IPS-20b (cell line): Measurements from ENCODE around the gene LCN6.

Source experiments
- H3K27ac ChIP-seq: one replicate; pipeline ENCODE4 v1.5.1; 2013; ENCODE audit warnings: low read length
- H3K27me3 ChIP-seq: 2 replicates; pipeline ENCODE4 v1.6.1; 2013; ENCODE audit warnings: mild to moderate bottlenecking, low read length, inconsistent platforms; ENCODE audit not compliant: insufficient read depth
- H3K36me3 ChIP-seq: 2 replicates; pipeline ENCODE4 v1.6.1; 2013; ENCODE audit warnings: low read depth, mild to moderate bottlenecking, inconsistent platforms, low read length, moderate library complexity; ENCODE audit not compliant: insufficient read depth
- H3K4me1 ChIP-seq: 2 replicates; pipeline ENCODE4 v1.6.1; 2013; ENCODE audit warnings: mild to moderate bottlenecking, control low read depth, inconsistent platforms, low read length, moderate library complexity; ENCODE audit not compliant: insufficient read depth
- H3K4me3 ChIP-seq: 2 replicates; pipeline ENCODE4 v1.5.1; 2013; ENCODE audit warnings: mild to moderate bottlenecking, low read length, inconsistent platforms
- H3K9ac ChIP-seq: 2 replicates; pipeline ENCODE4 v1.6.1; 2013; ENCODE audit warnings: low read depth, mild to moderate bottlenecking, inconsistent platforms, low read length, moderate library complexity
- H3K9me3 ChIP-seq: 2 replicates; pipeline ENCODE4 v1.6.1; 2013; ENCODE audit warnings: mild to moderate bottlenecking, low read depth, low read length, inconsistent platforms; ENCODE audit not compliant: insufficient read depth

LCN6 gene

GRCh38 chr9:136746155-136746490 lies 2.2 kb downstream of the LCN6 start:
- Histone ChIP-seq H3K4me3 (no peak overlapping the region), H3K27ac (no peak overlapping the region), H3K27me3 (no peaks in the 10 kb centered on the region), H3K36me3 (no peaks in the 10 kb centered on the region), H3K9ac (no peak overlapping the region), H3K4me1 (no peaks in the 10 kb centered on the region), H3K9me3 (no peaks in the 10 kb centered on the region)

- H3K27ac ChIP-seq = no peak overlapping the region
- no peaks in the 10 kb centered on the region for H3K27me3 ChIP-seq
- no peaks in the 10 kb centered on the region for H3K36me3 ChIP-seq
- H3K9ac ChIP-seq = no peak overlapping the region
- H3K9me3 ChIP-seq = no peaks in the 10 kb centered on the region
- H3K4me3 ChIP-seq = no peak overlapping the region
- no peaks in the 10 kb centered on the region for H3K4me1 ChIP-seq
These were observed 2.8 kb downstream of the LCN6 start for GRCh38 chr9:136745389-136746154.

DNA sequence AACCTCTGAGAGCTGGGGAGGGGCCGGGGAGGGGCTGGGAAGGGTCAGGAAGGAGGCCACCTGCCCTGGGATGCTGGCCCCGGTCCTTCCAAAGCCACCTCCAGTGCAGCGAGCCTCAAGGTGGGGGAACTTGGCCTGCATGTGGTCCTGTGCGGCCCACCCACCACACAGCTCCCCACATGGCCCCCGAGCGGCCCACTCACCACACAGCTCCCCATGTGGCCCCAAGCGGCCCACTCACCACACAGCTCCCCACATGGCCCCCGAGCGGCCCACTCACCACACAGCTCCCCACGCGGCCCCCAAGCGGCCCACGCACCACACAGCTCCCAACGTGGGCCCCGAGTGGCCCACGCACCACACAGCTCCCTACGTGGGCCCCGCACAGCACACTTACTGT lies 3.6 kb downstream of the LCN6 start:
- Histone ChIP-seq H3K27me3 (no peaks in the 10 kb centered on the region), H3K4me3 (no peak overlapping the region), H3K9ac (no peak overlapping the region), H3K36me3 (no peaks in the 10 kb centered on the region), H3K4me1 (no peaks in the 10 kb centered on the region), H3K9me3 (no peaks in the 10 kb centered on the region), H3K27ac (no peak overlapping the region)

DNA sequence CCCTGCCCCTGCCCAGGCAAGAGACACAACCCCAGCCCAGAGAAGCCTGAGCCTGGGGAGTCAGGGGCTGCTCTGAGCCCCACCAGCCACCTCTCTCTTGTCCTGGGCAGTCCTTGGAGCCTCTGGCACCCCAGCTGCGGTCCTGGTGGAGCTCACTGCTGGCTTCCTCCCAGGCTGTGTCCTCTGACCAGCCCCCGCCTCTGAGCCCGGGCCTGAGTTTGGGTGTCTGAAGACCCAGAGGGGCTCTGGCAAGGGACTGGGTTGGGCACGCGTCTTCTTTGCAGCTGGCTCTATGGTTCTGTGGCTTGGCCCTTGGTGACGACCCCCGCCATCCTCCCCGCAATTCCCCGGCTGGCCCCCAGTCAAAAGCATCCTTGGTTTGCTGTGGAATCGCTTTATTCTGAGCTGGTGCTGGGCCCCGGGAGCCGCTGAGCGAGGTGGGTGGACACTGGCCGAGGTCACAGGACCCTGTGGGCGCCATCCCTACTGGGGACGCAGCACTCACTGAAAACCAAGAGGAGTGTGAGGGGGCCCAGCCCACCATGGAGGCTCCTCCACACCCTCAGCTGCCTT lies 4.6 kb downstream of the LCN6 start:
- Histone ChIP-seq H3K4me3 (no peak overlapping the region), H3K27me3 (no peaks in the 10 kb centered on the region), H3K27ac (no peak overlapping the region), H3K4me1 (no peaks in the 10 kb centered on the region), H3K9ac (no peak overlapping the region), H3K9me3 (no peaks in the 10 kb centered on the region), H3K36me3 (no peaks in the 10 kb centered on the region)

DNA sequence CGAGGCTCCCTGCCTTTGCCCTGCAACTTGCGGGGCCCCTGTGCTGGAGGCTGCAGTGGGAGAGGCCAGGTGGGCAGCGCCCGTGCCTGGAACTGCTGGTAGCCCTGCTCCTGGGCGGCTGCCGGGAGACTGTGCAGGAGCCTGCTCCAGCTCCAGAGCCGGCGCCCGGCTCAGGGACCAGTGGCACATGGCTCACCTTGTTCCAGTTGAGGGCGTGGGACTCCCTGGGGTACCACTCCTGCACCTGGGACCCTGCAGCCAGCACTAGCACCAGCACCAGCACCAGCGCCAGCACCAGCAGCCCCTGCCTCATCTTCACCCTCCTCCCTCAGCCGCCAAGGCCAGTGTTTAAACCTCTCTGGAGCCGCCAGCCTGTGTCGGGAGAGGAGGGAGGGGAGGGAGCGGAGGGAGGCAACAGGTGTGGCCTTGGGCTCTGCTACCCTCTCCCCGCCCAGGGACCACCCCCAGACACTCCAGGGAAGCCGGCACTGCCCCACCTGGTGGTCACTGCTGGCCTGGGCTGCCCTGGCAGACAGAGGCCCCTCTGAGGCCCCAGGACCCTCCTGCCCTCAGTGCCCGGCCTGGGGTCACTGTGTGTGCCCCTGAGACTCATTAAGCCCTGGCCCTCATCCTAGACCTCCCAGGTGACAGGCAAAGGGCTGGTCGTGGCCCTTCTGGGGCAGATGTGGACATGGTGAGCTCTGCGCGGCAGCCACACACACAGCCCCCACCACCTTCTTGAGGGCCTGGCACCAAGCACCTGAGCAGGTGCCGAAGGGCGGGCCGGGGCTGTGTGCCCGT lies 5.5 kb downstream of the LCN6 start, which contains the start of gene LCN10:
TSS of gene LCN10 (minus strand) at position 350 of the 801 bp plus-strand sequence. CDS start at position 313, 37 bp downstream.
- H3K27ac ChIP-seq = no peak within 1 kb of the TSS
- no peaks in the 10 kb centered on the region for H3K27me3 ChIP-seq
- H3K4me3 ChIP-seq = no peak within 1 kb of the TSS

GRCh38 chr9:136741883-136742571 lies 6.3 kb downstream of the LCN6 start:
- no peak overlapping the region for H3K27ac ChIP-seq
- no peaks in the 10 kb centered on the region for H3K27me3 ChIP-seq
- no peaks in the 10 kb centered on the region for H3K9me3 ChIP-seq
- H3K4me3 ChIP-seq = no peak overlapping the region
- no peaks in the 10 kb centered on the region for H3K4me1 ChIP-seq
- no peaks in the 10 kb centered on the region for H3K36me3 ChIP-seq
- no peak overlapping the region for H3K9ac ChIP-seq

More for the DNA sequence above, 5.5 kb downstream of the LCN6 start, which contains the start of gene LCN10:
- H3K36me3 ChIP-seq = no peaks in the 10 kb centered on the region
- no peak within 1 kb of the TSS for H3K9ac ChIP-seq
- H3K4me1 ChIP-seq = no peaks in the 10 kb centered on the region
- H3K9me3 ChIP-seq = no peaks in the 10 kb centered on the region

DNA sequence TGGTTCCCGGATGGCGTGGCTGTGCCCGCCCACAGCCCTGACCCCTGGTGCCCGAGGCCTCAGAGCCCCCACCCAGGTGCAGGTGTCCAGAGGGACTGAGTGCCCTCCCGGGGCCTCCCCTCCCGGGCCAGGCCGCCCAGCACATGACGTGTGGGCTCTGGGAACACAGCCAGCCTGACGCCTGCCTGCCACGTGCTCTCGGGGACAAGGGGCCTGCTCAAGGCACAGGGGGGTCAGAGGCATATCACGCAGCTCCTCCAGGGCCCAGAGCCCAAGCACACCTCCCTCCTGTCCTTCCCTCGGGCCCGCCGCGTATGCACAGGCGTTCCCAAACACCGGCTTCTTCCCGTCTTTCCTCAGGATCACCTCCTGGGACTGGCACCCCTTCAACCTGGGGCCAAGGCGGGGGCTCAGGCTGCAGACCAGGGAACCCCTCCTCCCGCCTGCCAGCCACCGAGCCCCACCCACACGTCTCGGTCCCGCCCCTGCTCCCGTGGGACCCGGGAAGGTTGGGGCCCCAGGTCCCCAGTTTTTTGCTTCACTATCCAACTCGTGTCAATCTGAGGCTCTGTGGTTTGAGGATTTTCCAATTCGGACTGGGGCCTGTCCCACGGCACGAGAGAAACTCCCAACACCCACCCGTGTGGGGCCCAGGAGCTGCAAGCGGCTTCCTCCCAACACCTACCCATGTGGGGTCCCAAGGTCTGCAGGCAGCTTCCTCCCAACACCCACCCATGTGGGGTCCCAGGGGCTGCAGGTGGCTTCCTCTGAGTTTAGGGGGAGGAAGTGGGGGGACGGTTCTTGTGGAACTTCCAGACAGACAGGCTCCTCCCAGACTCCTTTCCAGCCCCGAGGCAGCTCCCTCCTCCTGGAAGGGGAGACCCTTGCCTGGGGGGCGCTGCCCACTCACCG lies 7.1 kb downstream of the LCN6 start:
- Histone ChIP-seq H3K27ac (no peak overlapping the region), H3K4me1 (no peaks in the 10 kb centered on the region), H3K9me3 (no peaks in the 10 kb centered on the region), H3K9ac (no peak overlapping the region), H3K27me3 (no peaks in the 10 kb centered on the region), H3K4me3 (no peak overlapping the region), H3K36me3 (no peaks in the 10 kb centered on the region)

- H3K27ac ChIP-seq = no peak overlapping the region
- H3K36me3 ChIP-seq = no peaks in the 10 kb centered on the region
- no peak overlapping the region for H3K9ac ChIP-seq
- no peaks in the 10 kb centered on the region for H3K9me3 ChIP-seq
- no peak overlapping the region for H3K4me3 ChIP-seq
- H3K4me1 ChIP-seq = no peaks in the 10 kb centered on the region
- H3K27me3 ChIP-seq = no peaks in the 10 kb centered on the region
These were observed 7.8 kb downstream of the LCN6 start for GRCh38 chr9:136740491-136740890.

- Histone ChIP-seq H3K9me3 (no peaks in the 10 kb centered on the region), H3K9ac (no peak overlapping the region), H3K27ac (no peak overlapping the region), H3K36me3 (no peaks in the 10 kb centered on the region), H3K27me3 (no peaks in the 10 kb centered on the region), H3K4me3 (no peak overlapping the region), H3K4me1 (no peaks in the 10 kb centered on the region)
These were observed 8.3 kb downstream of the LCN6 start for GRCh38 chr9:136740069-136740468.

- no peaks in the 10 kb centered on the region for H3K4me1 ChIP-seq
- H3K27ac ChIP-seq = no peak overlapping the region
- no peaks in the 10 kb centered on the region for H3K9me3 ChIP-seq
These were observed 8.8 kb downstream of the LCN6 start for GRCh38 chr9:136739509-136739908.

GRCh38 chr9:136738960-136739359 lies 9.4 kb downstream of the LCN6 start:
- H3K27ac ChIP-seq = no peak overlapping the region

More at GRCh38 chr9:136739509-136739908, 8.8 kb downstream of the LCN6 start:
- Histone ChIP-seq H3K27me3 (no peaks in the 10 kb centered on the region), H3K9ac (no peak overlapping the region), H3K4me3 (no peak overlapping the region), H3K36me3 (no peaks in the 10 kb centered on the region)

More at GRCh38 chr9:136738960-136739359, 9.4 kb downstream of the LCN6 start:
- Histone ChIP-seq H3K4me3 (no peak overlapping the region), H3K4me1 (no peaks in the 10 kb centered on the region), H3K9ac (no peak overlapping the region), H3K9me3 (no peaks in the 10 kb centered on the region), H3K36me3 (no peaks in the 10 kb centered on the region), H3K27me3 (no peaks in the 10 kb centered on the region)
